Activated T-cell treated with anti-CD3 and anti-CD28 coated beads for 24 hours (primary cell): Measurements from ENCODE around the gene KCNC1.

ENCODE experiments used
- DNase-seq: peaks from one replicate; pipeline ENCODE4 v3.0.0-alpha.2; 2020; ENCODE audit warnings: low read depth

Gene KCNC1

DNA sequence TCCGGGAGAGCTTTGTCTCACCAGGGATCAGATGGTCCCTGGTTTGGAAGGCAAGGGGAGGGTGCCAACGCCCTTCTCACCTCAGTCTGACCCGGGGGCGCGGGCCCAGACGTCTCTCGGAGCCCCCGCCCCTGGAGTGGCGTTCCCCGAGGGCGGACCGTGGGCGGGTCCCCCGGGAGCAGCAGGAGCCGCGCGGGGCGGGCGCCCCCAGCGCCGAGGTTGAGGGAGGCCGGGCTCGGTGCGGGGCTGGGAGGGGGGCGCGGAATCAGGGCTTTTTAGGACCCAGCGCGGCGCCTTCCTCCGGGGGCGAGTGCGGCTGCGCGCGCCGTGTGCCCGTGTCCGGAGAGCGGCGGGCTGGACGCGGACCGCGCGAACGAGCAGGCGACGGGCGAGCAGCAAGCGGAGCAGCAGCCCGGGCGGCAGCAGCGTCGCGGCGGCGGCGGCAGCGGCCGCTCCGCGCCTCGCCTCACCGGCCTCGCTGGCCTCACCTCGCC, at the start of gene KCNC1:
KCNC1 (plus strand) TSS at position 364 of the 494 bp plus-strand sequence. CDS start 1,222 bp downstream, outside the sequence.
- no peak for DNase-seq

DNA sequence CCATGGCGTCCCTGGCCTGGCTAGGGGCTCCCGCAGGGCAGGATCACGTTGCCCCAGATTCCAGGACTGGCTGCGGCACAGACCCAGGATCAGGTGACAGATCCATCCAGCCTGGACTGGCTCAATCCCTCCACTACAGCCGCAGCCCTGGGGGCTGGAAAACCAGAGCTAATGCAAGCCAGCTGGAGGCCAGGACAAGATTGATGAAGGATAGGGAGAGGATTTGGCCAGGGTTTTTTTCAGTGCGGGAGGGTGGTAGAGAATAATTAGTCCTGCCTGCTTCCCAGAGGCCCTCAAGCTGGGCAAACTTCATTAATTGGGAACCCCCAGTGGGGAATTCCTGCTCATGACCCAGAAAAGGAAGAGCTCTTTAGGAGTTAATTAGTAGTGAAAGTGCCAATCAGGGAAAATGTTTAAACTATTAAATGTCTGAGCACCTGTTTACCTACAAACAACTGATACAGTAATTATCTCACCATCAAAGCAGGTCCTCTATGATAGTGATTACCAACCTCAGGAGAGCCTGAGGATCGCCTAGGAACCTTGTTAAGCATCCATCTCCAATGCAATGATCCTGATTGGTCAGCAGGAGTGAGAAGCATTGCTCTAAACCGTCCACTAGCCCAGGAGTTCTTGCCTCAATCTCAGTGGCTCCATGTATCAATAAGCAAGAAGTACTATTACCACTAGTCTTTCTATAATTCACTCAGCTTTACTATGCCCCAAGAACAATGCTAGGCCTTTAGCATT, 48.2 kb upstream of the KCNC1 start:
- DNase-seq: no peak

DNA sequence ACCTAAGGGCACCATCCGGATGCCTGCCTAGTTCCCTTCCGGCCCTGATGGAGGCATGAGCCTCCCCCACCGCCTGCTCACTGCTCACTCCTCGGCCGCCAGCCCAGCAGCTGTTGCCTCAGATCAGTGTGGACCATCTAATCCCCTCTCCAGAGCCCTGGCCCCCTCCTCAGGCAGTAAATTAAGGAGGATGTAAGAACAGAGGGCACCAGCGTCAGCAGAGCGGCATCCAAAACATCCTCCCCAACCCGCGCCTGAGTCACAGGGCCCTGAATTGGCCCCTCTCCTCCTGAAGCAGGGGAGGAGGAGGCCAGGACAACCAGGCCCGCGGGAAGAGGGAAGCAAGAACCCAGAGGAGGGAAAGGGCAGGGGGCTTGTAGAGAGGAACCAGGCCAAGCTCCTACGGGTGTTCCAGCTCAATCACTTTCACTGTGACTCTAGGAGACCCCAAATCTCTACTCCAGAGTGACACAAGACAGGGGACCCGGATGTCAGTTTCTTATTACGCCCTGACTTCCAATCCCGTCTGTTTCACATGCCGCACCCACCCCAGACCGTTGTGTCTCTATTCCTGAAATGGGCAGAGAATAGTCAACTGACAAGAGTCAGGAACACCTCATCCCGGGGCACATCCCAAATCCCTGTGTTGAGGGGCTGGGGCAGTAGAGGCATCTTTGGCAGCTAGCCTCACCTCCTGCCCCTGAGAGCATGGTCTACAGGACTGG, 46.5 kb upstream of the KCNC1 start:
- no peak for DNase-seq

DNA sequence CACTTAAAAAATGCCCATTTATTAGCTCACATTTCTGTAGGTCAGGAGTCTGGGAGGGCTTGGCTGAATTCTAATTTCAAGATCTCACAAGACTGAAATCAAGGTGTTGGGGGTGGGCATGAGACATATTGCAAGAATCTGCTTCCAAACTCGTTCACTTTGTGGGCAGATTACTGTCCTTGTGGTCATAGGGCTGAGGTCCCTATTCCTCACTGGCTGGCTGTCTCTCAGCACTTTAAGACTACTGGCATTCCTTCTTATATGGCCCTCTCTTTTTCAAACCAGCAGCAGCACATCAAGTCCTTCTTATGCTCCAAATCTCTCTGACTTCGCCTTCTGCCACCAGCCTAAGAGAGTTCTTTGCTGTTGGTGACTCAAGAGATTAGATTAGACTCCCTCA, 43.0 kb upstream of the KCNC1 start:
- no peak for DNase-seq

DNA sequence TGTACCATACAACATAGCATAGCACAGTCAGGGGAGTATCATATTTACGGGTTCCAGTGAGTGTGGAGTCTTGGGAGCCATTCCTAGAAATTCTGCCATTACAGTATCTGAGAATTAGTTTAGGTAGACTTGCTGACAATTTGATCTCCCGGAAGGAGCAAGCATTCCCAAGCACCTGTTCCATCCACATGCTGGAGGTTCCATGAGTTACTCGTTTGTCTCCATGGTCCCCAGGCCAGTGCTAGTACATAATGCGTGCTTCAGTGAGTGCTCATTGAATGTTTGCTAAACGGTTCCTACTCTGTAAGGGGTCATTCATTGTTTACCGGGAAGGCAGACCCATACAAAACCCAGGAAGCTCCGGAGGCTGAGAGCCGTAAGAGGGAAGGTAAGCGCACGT, 42.6 kb upstream of the KCNC1 start:
- DNase-seq: no peak

DNA sequence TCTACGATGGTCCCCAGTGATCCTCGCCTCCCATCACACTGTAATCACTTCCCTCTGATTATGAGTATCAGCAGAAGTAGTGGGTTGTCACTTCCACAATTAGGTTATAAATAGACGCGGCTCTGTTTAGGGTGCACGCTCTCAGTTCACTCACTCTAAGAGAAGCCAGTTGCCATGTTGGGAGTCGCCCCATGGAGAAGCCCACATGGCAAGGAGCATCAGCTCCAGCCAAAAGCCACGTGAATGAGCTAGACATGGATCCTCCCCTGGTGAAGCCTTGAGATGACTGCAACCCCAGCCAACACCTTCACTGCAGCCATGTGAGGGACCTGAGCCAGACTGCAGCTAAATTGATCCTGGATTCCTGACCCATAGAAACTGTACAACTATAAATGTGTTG, 41.6 kb upstream of the KCNC1 start:
- DNase-seq: no peak

DNA sequence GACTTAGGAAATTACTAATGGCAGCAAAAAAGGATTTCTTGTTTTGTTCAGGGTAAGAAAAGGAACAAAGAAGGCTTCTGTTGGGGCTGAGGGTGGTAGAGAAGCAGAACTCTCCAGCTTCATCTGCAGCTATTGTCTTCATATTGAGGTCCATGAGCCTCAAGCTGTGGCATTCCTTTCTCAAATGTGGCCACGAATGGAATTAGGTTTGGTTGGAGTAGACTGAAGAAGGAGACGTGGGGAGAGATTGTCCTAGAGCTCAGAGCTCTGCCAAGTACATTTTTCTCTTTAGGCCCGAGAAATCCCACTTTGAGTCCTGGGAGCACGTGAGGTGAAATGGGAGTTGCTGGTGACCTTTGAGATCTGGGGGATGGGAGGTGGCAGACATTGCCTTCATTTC, 41.0 kb upstream of the KCNC1 start:
- DNase-seq: no peak

DNA sequence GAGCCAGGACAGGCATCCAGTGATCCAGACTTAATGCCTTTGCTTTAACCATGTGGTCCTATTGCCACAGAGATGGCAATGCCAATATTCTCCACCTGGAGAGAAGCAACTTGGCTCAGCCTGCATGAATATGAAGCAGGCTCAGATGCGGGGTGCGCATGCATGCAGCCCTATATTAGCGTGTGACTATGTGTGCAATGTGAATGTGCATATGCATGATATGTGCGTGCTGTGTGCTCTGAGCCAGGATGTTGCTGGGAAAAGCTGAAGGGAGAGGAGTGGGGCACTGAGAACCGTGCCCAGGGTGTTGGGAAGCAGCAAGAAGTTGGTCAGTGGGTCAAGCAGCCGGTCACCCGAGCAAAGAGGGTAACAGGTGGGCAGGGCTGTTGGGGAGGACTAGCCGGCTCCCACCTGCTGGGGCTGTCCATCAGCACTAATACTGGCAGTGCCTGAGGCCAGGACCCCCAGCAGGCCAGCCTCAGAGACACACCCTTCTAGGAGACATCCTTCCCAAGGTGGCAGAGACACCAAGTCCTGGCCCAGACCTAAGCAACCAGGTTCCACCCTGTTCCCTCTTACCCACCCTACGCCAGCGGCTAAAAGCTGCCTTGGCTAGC, 40.0 kb upstream of the KCNC1 start:
- no peak for DNase-seq

DNA sequence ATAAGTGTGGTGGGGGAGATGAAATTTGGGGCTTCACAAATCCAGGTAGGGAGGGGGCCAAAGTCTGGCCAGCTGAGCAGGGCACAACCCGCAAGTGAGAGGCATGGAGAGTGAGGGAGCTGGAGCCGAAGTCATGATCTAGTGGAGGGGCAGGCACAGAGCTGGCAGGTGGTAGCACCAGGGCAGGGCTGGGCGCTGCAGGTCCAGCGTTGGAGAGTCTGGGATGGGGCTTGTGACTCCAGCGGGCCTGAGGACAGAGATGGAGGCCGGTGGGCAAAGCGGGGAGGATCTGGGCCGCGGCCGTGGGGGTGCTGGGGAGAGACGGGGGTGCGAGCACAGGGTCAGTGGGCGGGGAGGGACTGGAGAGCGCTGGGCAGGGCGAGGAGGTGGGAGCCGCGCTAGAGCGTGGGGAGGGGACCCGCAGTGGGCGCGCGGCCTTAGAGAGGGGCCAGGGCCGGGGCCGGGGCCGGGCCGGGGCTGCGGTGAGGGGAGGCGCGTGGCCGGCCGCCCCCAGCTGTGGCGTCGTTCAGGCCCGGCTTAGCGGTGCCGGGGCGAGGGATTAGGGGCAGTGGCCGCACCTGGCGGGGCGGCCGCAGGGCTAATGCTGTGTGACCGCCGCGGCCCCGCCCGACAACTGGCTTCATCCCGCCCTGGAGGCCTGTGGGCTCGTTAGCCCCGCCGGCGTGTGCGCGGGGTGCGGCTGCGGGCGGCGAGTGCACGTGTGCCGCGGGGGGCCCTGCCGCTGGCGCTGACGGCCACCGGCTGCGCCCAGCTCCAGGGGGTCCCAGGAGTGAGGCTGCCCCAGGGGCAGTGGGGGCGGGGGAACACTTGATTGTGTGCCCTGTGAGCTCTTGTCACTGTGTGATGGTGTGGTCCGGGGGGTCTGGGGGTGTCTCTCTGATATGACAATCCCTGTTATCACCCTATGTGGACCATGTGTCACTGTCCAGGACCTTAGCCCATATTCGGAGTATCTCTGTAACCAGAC, 38.8 kb upstream of the KCNC1 start:
- no peak for DNase-seq

DNA sequence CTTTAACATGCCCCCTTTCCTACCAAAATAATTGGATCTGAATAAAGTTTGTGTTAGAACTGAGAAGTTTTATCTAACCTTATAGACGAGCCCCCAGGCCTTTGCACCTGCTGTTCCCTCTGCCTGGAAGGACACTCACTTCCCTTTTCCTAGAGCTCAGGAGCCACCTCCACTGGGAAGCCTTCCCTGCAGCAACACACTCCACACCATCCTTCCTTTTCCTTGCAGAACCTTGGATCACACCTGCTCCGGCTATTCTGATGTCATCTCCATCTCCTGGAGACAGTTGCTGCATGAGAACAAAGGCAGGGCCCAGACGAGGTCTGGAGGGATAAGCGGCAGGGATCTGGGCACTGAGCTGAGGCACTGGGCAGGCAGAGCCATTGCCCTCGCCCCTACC, 37.8 kb upstream of the KCNC1 start:
- DNase-seq: no peak

DNA sequence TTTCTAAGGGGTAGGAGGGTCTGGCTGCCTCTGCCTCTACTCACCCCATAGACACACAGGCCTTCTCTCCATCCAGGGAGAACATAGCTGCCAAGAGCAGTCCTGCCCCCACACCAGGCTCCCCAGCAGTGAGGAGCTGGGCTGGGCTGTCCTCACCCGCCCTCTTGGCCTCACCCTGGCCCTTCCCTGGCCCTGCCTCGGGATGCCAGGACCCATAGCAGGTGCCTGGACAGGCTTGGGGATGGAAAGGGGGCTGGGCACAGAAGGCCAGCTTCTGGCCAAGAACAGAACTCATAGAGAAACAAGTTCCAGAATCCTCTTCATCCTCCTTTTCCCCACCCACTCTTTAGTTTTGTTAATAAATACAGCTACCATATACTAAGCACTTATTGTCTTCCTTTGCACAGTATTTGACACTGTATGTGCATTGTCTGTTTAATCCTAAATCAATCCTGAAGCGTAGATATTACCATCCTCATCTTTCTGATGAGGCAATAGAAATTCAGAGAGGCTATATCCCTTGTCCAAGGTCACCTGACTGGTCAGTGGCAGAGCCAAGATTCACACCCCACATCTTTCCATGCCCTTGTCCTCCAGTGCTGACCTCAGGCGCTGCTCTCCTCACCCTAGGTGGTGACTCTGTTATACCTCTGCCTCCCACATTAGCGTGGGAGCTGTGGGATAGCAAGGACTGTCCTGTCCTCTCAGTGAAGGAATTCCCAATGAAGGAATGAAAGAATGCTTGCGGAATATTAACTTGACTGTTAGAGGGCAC, 37.2 kb upstream of the KCNC1 start:
- no peak for DNase-seq

DNA sequence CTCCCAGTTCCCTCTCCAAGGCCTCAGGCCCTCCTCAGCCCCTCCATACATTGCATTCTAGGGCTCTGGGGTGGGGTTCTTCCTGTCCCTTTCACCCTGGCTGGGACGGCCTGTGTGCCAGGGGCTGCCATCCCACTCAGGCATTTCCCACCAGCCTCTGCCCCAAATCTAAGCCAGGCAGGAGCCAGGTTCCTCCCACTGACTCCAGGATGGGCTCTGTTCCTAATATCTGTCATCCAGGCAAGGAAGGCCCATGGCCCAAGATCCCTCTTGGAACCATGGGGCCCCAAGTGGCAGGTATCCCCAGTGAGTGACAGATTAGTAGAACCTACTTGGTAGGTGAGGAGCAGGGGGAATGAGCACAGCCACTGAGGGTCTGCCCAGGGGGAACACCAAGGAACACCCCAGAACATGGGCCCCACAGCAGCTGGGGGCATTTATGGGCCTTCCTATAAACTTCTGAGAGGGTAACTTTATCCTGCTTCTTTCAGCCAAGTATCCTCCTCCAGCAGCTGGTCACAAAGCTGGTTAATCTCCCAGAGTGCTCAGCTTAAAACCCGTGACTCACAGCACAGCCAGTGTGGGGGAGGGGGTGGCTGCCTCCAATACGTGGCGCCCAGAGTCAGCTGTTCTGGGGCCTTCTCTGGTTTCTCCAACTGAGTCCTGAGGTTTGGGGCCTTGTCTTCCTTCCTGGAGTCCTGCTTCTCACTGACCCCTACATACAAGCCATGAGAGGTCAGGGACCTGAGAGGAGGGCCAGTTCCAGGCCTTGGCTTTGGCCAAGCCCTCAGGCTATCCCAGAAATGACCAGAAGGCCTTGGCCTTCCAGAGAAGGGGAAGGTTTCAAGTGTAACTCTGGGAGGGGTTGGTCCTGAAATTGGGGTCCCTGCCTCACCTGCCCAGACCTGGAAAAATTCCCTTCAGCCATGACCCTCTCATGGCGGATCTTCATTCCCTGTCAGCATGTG, 35.1 kb upstream of the KCNC1 start:
- no peak for DNase-seq

DNA sequence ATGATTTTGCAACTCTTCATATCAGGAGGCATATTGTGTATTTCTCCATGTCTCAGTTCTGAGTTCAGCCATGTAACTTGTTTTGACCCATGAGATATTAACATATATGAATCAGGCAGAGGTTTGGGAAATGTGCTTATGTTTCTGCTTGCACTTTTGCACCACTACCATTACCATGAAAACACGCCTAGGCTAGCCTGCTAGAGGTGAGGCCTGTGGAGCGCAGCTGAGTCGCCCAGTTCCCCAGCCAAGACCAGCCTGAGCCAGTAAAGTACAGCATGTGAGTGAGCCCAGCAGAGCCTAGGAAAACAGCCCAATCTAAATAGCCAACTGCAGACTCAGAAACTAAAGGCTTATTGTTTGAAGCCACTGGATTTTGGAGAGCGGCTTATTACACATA, 33.6 kb upstream of the KCNC1 start:
- no peak for DNase-seq

DNA sequence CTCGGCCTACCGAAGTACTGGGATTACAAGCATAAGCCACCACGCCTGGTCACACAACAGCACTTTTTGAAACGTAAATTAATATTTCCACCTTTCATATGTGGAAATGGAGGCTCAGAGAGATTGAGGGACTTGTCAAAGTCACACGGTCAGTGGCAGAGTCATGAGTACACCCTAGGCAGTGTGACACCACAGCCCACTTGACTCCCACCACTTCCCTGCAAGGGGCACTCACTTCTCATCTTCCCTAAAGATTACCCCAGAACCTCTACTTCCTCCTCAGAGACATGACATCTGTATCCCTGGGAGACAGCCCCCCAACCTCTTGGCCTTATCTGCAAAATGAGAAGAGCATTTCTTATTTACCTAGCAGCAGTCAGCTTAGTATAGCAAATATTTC, 31.7 kb upstream of the KCNC1 start:
- no peak for DNase-seq

DNA sequence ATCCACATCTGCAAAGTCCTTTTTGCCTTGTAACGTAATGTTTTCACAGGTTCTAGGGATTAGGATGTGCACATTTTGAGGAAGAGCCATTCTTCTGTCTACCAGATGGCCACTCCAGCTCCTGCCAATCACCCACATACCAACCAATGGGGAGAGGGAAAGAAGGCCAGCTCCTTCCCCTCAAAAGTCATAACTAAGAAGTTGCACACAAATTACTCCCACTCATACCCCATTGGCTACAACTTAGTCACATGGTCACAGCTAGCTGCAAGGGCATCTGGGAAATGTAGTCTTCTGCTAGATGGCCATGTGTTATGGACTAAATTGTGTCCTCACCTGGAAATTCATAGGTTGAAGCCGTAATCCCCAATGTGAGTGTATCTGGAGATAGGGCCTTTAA, 30.6 kb upstream of the KCNC1 start:
- DNase-seq: no peak

DNA sequence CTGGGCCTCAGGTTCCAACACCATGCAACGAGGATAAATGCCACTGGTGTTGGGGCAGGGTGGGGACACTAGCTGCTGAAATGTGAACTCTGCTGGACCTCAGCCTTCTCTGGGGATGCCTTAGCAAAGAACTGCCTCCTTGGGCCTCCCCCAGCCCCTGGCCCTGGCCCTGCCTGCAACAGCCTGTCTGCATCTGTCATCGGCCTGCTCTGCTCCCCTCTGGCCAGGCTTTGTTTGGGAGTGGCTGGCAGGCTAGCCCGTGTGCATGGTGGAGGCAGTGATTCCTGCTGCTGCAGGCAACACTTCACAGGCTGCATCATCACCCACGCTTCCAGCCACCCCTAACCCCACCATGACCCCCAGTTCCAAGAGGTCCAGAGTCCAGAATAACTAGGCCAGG, 26.8 kb upstream of the KCNC1 start:
- no peak for DNase-seq

DNA sequence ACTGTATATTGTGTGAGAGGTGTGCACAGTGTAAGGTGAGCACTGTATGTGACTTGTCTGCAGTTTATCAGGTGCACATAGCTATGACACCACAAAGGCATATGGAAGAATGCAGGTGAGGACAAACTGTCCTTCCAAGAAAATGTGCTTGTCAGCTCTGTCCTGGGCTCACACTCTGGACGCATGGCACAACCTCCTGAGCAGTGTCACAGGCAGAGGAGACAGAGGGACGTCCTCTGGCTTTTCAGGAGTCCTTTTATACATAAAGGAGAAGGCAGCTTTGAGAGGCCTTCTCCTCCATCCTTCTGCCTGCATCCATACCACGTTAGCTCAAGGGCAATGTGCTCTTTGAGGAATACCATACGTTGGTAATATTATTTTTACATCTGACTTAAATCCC, 22.7 kb upstream of the KCNC1 start:
- DNase-seq: no peak

DNA sequence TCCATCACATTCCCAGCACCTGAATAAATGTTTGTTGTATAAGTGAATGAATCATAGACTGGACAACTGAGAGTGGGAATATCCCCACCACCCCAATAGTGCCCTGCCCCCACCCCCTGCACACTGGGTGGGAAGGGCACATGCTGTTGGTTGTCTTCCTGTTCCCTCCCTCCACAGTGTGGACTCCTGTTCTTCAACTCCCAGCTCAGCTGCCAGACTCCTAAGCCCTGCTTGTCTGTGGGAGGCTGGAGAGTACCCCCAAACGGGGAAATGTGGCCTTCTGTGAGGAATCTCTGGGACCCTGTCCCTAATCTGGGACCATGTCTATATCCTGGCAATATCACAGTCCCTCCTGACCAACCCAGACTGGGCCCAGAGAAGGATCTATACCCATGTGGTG, 20.7 kb upstream of the KCNC1 start:
- DNase-seq: no peak

DNA sequence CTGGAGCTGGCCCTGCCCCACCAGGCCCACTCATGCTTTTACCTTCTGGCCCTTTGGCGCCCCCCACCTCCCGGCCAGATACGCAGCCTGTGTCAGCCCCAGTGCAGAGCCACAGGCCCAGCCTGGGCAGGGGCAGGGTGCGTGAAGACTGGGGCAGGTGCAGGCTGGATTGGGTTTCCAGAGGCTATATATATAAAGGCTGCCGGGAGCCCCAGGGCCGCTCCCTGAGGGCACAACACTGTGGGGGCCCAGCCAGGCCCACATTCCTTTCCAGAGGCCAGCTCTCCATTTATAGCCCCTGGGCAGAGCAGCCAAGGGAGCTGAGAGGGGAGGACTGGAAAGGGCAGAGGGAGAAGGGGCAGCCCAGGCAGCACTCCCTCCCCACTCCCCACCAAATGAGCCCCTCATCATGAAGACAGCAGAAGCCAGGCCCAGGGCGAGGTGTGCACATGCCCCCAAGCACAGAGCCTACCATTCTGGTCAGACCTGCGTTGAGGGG, 20.2 kb upstream of the KCNC1 start:
- DNase-seq: no peak

DNA sequence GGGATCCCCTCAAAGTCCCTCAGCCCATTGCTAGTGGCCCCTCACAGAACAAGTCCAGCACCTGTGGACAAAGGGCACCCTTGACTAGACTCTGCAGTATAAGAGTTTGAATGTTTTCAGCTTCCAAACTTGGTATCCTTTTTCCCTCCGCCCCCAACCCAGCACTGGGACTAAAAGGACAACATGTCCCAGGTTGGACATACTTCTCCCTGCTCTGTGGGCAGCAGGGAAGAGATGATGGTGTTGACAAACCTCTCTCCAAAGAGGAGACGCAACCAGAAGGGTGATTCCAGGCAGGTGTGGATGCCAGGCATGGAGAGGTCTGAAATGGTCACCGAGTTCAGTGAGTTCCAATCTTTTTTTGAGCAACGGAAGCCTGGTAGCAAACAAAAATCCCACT, 19.7 kb upstream of the KCNC1 start:
- no peak for DNase-seq
